Measurements from ENCODE around the gene BEST4.

DNA sequence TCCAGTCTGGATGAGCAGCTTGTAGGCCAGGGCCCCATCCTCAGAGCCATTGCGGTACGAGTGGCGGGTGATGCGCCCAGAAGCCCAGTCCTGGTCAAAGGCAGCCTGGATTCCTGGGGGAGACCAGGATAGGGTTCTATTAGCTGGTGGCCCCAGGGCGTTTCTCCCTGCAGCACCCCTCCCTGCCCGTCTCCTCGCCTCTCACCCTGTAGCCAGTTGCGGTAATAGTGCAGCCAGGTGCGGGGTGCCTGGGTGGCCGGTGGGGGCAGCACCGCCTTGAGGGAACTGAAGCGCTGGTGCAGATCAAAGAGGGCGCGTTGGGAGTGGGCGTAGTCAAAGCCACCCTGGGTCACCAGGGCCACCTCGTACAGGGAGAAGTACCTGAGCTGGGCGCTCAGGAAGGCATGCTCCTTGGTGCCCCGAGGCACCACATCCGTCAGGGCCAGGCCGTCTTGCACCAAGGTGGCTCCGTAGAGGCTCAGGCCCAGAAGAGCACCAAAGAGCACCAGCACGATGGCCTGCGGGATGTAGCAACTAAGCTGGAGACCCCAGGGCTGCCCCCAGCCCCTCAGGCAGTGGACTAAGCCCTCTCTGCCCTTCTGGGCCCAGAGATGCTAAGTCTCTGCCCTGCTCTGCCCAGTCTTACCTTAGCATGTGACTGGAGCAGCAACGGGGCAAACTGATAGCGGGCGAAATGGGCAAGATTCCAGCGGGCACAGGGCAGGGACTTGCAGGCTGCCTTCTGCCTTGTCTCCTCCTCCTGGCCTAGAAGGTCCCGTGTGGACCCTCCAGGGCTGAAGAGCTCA, 39.4 kb upstream of the BEST4 start:
- TF ChIP-seq, protein P1, sequence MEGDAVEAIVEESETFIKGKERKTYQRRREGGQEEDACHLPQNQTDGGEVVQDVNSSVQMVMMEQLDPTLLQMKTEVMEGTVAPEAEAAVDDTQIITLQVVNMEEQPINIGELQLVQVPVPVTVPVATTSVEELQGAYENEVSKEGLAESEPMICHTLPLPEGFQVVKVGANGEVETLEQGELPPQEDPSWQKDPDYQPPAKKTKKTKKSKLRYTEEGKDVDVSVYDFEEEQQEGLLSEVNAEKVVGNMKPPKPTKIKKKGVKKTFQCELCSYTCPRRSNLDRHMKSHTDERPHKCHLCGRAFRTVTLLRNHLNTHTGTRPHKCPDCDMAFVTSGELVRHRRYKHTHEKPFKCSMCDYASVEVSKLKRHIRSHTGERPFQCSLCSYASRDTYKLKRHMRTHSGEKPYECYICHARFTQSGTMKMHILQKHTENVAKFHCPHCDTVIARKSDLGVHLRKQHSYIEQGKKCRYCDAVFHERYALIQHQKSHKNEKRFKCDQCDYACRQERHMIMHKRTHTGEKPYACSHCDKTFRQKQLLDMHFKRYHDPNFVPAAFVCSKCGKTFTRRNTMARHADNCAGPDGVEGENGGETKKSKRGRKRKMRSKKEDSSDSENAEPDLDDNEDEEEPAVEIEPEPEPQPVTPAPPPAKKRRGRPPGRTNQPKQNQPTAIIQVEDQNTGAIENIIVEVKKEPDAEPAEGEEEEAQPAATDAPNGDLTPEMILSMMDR (IDR thresholded peaks at IDR 0.05; ENCODE audit: low read length): peak; percentile 70
- TF ChIP-seq EZH2 (IDR thresholded peaks at IDR 0.05; ENCODE audit: borderline replicate concordance, low read length): no peak

Measured in OCI-LY1 (cell line).